GM19240 (cell line): Measurements from ENCODE around the gene TFAP2B.

Experiments
- DNase-seq: peaks from one replicate; pipeline ENCODE4 v3.0.0; 2011; ENCODE audit warnings: low spot score; ENCODE audit not compliant: insufficient read length

Gene TFAP2B

GRCh38 chr6:50824552-50824951, 5.9 kb downstream of the TFAP2B start:
- no peak for DNase-seq

- no peak for DNase-seq
Measured at GRCh38 chr6:50825375-50826036, 6.8 kb downstream of the TFAP2B start.

DNA sequence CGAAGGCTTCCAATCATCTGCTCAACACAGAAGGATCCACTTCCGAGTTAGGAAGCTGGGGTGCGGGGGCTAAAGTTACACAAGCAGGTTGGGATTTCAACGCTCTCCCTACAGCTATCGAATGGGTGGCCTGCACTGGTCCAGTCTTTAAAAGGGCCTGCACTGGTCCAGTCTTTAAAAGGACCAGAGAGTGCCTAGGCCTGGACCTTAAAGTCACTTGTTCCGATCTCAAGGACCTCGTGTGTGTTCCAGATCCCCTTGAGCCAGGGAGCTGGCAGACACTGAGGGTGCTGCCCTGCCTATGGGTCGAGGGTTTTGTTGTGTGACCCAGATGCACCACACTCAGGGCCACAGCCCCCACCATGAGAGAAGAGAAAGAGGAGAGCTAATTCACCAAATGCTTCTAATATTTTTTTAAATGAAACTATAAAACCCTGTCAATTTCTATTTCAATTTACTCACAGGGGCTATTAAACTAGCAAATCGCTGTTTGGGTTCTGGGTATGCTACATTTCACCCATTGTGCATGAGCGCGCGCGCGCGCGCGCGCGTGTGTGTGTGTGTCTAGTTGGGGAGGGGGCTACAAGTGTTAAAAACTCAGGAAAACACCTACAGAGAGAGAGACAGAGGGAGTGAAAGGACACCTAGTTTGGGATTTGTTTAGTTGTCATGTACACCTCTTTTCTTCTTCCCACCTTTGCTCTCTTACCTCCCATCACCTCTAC, 7.5 kb downstream of the TFAP2B start:
- DNase-seq, result no peak

GRCh38 chr6:50826803-50827202, 8.1 kb downstream of the TFAP2B start:
- DNase-seq, result no peak

- DNase-seq, result no peak
Measured at GRCh38 chr6:50829049-50829448, 10.4 kb downstream of the TFAP2B start.

GRCh38 chr6:50829898-50830444, 11.3 kb downstream of the TFAP2B start:
- DNase-seq, result no peak

DNA sequence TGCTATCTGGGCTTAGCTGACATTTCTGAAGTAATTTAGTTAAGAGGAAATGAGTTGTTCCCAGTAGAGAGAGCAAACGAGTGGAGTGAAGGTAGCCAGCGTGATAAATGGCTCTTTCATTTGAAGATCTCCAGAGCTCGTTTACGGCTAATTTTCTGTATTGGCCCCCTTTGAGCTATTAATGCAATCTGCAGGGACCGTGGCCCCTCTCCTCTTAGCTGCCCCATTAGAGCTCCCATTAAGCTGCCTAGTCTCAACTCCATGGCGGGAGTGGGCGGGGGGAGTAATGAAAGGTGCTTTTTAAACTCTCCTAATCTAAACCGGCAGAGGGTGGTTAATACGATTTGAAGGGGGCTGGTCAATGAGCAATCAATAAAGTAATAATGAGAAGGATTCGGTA, 12.5 kb downstream of the TFAP2B start:
- no peak for DNase-seq

DNA sequence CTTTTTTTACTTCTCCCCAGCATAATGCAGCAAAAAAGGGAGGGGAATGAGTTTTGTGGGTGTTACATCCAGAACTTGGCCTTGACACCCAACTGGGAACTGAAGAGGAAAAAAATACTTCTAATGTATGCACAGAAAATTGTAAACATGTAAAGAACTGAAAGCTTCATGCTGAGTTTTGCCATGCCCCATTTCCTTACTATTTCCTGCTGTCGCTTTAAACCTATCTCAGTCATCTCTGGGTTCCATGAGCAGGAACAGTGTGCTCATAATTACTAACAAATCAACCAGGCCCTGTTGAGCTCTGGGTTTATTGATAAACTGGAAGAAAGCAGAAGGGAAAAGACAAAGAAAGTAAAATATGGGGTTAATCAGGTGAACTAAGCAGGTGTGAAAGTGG, 14.2 kb downstream of the TFAP2B start:
- no peak for DNase-seq

- DNase-seq, result no peak
Measured at GRCh38 chr6:50834929-50835410, 16.3 kb downstream of the TFAP2B start.

DNA sequence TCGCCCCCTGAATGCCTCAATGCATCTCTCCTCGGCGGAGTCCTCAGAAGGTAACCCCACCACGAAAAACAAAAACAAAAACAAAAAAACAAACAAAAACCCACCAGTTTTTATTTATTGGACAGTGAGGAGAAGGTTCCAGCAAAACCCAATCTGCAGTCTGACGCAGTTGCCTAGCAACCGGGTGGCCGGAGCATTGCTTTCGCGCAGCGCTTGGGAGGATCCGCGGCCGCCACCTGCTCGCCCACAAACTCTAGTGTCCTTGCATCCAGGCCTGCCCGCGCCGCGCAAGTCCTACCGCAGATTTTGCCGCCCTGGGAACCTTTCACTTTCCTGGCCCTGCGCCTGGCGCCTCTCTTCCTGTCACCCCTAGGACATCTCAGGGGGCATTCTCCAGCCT, 17.6 kb downstream of the TFAP2B start:
- no peak for DNase-seq

- DNase-seq, result no peak
Measured at GRCh38 chr6:50837589-50838445, 19.1 kb downstream of the TFAP2B start.

DNA sequence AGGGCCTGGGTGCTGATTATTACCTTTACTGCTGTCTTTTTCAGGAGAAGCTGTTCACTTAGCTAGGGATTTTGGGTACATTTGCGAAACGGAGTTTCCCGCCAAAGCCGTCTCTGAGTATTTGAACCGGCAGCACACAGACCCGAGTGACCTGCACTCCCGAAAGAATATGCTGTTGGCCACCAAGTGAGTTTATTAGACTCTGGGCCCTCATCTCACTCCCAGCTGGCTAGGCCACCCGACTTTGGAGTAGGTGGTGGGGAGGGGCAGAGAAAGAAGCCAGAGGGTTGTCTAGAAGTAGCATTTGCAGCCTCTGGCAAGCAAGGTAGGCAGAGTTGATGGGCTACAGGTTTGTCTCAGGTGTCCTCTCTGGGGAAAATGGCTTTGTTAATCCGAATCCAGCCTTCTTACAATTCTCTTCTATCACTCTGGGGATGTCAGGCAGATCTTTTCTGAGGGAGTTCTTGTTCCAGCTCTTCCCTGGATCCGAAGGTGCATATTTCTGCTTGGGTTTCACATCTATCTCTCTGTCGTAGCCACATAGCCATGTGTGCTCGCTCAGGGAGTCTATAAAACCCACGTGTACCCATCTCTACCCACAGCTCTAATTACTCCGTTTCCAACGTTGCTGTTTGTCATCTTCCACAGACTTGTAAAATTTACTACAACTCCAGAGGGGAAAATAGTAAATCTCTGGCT, 21.6 kb downstream of the TFAP2B start:
- DNase-seq, result no peak

- DNase-seq, result no peak
Measured at GRCh38 chr6:50840811-50841192, 22.1 kb downstream of the TFAP2B start.

DNA sequence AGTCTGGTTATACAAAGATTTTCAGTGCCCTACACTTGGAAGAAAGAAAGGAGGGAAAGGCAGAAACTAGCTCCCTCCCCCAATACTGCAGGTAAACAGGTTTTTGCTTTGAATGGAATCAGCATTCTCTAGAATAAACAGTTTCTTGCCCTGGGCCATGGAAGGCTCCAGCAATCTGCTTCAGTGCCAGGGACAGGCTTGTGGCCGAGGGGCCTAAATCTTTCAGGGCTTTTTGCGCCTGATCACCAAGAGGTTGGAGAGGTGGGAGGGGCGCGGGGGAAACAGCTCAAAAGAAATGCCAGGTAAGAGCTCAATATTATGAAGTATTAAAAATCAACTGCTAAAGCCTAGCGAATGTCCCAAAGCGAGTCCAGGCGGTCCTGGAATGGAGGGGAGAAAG, 23.8 kb downstream of the TFAP2B start:
- no peak for DNase-seq

GRCh38 chr6:50842861-50843384, 24.3 kb downstream of the TFAP2B start:
- DNase-seq, result no peak

DNA sequence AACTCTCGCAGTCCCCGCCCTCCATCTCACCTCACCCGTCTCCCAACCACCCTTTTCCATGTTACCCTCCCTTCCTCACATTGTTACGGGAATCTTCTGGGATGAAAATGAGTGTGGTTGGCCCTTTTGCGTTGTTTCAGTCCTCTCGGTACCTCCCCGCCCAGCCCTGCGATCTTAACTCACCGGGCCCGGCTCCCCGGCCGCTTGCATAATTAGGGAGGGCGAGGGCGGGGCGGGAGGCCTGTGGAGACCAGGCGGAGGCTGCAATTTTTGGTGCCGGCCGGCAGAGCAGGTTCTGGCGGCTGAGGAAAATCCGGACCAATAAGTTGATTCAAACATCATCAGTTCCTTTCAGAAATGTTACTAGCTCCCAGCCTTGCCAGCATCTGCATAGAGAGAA, 25.2 kb downstream of the TFAP2B start:
- DNase-seq, result no peak

- no peak for DNase-seq
Measured at GRCh38 chr6:50845499-50846143, 26.9 kb downstream of the TFAP2B start.

DNA sequence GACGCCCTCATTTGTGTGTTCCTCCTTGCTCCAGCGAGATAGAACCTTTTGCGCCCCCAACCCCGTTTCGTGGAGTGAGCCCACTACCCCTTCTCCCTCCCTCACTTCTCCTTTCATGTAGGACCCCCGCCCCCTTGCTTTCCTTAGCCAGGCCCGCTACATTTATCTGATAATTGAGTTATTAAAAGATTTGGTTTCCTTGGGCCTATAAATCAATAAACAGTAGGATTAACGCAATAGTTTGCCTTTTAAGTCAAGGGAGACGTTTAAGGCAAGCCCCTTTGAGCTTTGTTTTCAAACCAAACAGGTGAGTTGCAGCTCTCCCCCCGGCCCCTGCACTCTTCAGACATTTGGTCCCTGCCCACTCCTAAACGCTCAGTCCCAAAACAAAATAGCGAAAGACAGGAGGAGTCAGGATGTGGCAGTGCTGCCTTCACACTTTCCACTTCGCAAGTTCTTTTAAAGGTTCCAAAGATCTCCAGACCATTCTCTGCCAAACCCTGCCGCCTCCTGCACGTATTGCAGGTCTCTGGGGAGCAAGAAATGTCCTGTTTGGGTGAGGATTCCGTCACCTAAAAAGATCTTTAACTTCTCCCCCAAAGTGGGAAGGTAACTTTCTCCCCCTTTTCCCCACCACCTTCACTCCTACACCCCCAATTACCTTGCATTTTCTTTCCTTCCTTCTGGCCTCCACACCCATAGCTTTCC, 27.6 kb downstream of the TFAP2B start:
- DNase-seq, result no peak

GRCh38 chr6:50846852-50847155, 28.1 kb downstream of the TFAP2B start:
- DNase-seq, result no peak
